ENCODE results near the gene ROR2. TPM values are rescaled to one million over a fixed set of nuclear protein-coding genes. Genes with fewer than 3 reads are reported as not detected.

The ROR2 gene
- total RNA-seq, 1 experiment from 2014 or later: 5.9 TPM

GRCh38 chr9:91942201-91942600 lies 7.8 kb downstream of the ROR2 start:
- no peak overlapping the region for H3K4me3 ChIP-seq (ENCODE audit: low read depth in 2 of 2, low read length in 2 of 2)
- peaks cover 4% of the 10 kb centered on the region; the same call in 1 of the 2 replicates for H3K4me1 ChIP-seq (ENCODE audit: control insufficient read depth, insufficient read depth, low read length)
- CTCF ChIA-PET: no interaction called here
- TF ChIP-seq REST (IDR thresholded peaks at IDR 0.05; ENCODE audit: insufficient read depth in 1 of 2, low read depth in 2 of 2, low read length in 1 of 2) (no peak), POLR2AphosphoS5 (IDR thresholded peaks at IDR 0.05; ENCODE audit: low read depth, low read length) (no peak), CTCF (IDR thresholded peaks at IDR 0.05) (no peak), SIN3A (IDR thresholded peaks at IDR 0.05; ENCODE audit: borderline replicate concordance, insufficient read depth, low read depth, low read length) (no peak), TCF7L2 (IDR thresholded peaks at IDR 0.05; ENCODE audit: low read depth, low read length) (no peak)
- H3K27ac ChIP-seq (ENCODE audit: low read length): no peak overlapping the region
- DNase-seq (ENCODE audit: low read depth, low spot score): no peak
- no peaks in the 10 kb centered on the region for H3K27me3 ChIP-seq (ENCODE audit: control insufficient read depth, insufficient read depth, low read length)
- POLR2A ChIA-PET: no interaction called here
- ATAC-seq: no peak
- H3K36me3 ChIP-seq (ENCODE audit: control insufficient read depth, insufficient read depth, low read length): no peaks in the 10 kb centered on the region
- in situ Hi-C loops (cut with HindIII; ENCODE audit: low pct_unique_long_range_greater_than_20kb, low sequenced_read_pairs): no loop called here
- no peaks in the 10 kb centered on the region for H3K9me3 ChIP-seq (ENCODE audit: control insufficient read depth, insufficient read depth, low read depth, low read length)
- intact Hi-C loops (cut with micrococcal nuclease; ENCODE audit: unreplicated experiment): no loop called here
- no TSS peak for BruUV-seq (replicated peaks)

DNA sequence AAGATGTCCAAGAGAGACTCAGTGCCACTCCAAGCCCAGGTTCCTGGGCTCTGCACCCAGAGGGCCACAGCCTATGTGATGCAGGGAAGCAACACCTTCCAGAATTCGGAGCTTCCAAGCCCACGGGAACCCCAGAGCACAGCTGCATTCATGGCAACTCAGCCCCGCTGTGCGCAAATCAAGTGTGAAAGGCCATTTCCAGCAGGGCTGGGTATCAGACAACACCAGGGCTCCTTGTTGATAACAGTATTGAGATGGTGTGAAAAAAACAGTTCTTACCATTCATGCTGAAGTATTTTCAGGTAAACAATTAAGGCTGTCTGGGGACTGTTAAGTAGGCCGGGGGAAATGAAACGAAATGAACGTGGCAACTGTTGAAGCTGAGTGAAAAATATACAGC lies 10.1 kb downstream of the ROR2 start:
- no peaks in the 10 kb centered on the region for H3K36me3 ChIP-seq (ENCODE audit: control insufficient read depth, insufficient read depth, low read length)
- in situ Hi-C loops (cut with HindIII; ENCODE audit: low pct_unique_long_range_greater_than_20kb, low sequenced_read_pairs) (no loop called here), intact Hi-C loops (cut with micrococcal nuclease; ENCODE audit: unreplicated experiment) (no loop called here)
- no peaks in the 10 kb centered on the region for H3K27me3 ChIP-seq (ENCODE audit: control insufficient read depth, insufficient read depth, low read length)
- no TSS peak for BruUV-seq (replicated peaks)
- ChIA-PET CTCF (no interaction called here), POLR2A (no interaction called here)
- no peaks in the 10 kb centered on the region; the same call in 1 of the 2 replicates for H3K4me1 ChIP-seq (ENCODE audit: control insufficient read depth, insufficient read depth, low read length)
- DNase-seq (ENCODE audit: low read depth, low spot score) (no peak), ATAC-seq (no peak)
- no peaks in the 10 kb centered on the region for H3K9me3 ChIP-seq (ENCODE audit: control insufficient read depth, insufficient read depth, low read depth, low read length)
- H3K27ac ChIP-seq (ENCODE audit: low read length): no peak overlapping the region
- TF ChIP-seq REST (IDR thresholded peaks at IDR 0.05; ENCODE audit: insufficient read depth in 1 of 2, low read depth in 2 of 2, low read length in 1 of 2) (no peak), TCF7L2 (IDR thresholded peaks at IDR 0.05; ENCODE audit: low read depth, low read length) (no peak), SIN3A (IDR thresholded peaks at IDR 0.05; ENCODE audit: borderline replicate concordance, insufficient read depth, low read depth, low read length) (no peak), CTCF (IDR thresholded peaks at IDR 0.05) (no peak), POLR2AphosphoS5 (IDR thresholded peaks at IDR 0.05; ENCODE audit: low read depth, low read length) (no peak)
- no peak overlapping the region for H3K4me3 ChIP-seq (ENCODE audit: low read depth in 2 of 2, low read length in 2 of 2)

Data from Panc1 (cell line).